Muscle of leg (tissue), 11 donors: Measurements from ENCODE around the gene CD28. TPM values are rescaled to one million over a fixed set of nuclear protein-coding genes. Genes with fewer than 3 reads are reported as not detected.

Experiments used
- DNase-seq: peaks from one replicate; pipeline ENCODE4 v3.0.0; 2013
- H3K27ac ChIP-seq: one replicate; pipeline ENCODE4 v1.5.1; 2013; ENCODE audit warnings: mild to moderate bottlenecking, low read length, control low read depth
- H3K27me3 ChIP-seq: one replicate; pipeline ENCODE4 v1.6.1; 2013; ENCODE audit warnings: low read length; ENCODE audit not compliant: control insufficient read depth, insufficient read depth
- H3K36me3 ChIP-seq: one replicate; pipeline ENCODE4 v1.6.1; 2013; ENCODE audit warnings: low read length; ENCODE audit not compliant: control insufficient read depth, insufficient read depth
- H3K4me1 ChIP-seq: one replicate; pipeline ENCODE4 v1.6.1; 2013; ENCODE audit warnings: low read length; ENCODE audit not compliant: control insufficient read depth, insufficient read depth
- H3K4me3 ChIP-seq: one replicate; pipeline ENCODE4 v1.5.1; 2013; ENCODE audit warnings: low read length, control low read depth
- H3K9me3 ChIP-seq: replicated peaks from 2 replicates; pipeline ENCODE4 v1.6.1; 2013; ENCODE audit warnings: low read depth, low read length; ENCODE audit not compliant: control insufficient read depth
- WGBS: methylation state at CpG from one replicate; pipeline ENCODE4 v1.1.5; 2013; ENCODE audit warnings: missing lambda C conversion rate; ENCODE audit not compliant: insufficient coverage; 5-methylcytosine and 5-hydroxymethylcytosine counted together
- polyA plus RNA-seq, 8 donors: library from polyadenylated mRNA; unstranded; fragments of 120-200 nt; gene quantifications; one replicate each; pipeline versions ENCODE4 v1.2.1 to v1.2.3, GENCODE V29; 2013; ENCODE audit warnings: inconsistent platforms in 1 of 8, low replicate concordance in 1 of 8; ENCODE audit not compliant: insufficient read length in 8 of 8, insufficient read depth in 1 of 8
- total RNA-seq: library from RNA; stranded (reverse); fragments of 120-200 nt; gene quantifications from one replicate; pipeline ENCODE4 v1.2.4, GENCODE V29; 2013

CD28 gene
- total and polyA plus RNA-seq, 9 donors = 2.8 to 5.6 (median 3.8) TPM

DNA sequence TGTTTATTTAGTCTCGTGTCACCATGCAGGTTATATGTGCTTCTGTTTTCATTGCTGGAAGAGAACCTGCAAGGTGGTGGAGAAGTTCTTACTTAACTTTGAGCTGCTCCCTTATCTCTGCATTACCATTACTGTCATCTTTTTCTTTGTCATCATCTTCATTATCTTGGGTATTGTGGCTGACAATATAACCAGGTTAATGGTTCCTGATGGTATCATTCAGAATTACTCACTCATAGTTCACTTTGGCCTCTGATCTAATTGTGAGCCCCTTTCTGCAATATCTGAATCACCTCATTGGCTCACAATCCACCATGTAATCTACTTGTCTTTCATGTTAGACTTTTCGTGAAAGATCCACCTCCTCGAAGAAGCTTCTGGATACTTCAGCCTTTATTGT, 5.0 kb downstream of the CD28 start:
- no peak for DNase-seq
- Histone ChIP-seq H3K4me3 (no peak overlapping the region), H3K36me3 (no peaks in the 10 kb centered on the region), H3K27me3 (no peaks in the 10 kb centered on the region), H3K9me3 (no peaks in the 10 kb centered on the region), H3K27ac (no peak overlapping the region), H3K4me1 (no peaks in the 10 kb centered on the region)
- no CpG with 5 or more reads among the region's 3 CpGs for WGBS

DNA sequence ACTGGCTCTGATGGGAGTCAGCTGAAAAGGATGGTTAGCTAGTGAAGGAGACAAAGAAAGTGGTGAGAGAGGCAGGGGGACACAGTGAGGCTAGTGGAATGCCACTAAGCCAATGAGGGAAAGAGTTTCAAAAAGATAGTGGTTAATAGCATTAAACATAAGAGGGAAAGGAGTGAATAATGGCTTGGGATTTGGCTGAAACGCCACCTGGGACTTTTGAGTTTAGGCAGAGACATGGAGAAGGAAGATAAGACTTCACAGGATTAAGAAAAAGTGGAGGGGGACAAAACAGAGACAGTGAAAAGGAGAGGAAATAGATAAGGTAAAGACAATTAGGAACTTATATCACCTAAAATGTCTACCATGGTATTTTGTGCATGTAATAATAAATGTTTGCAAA, 6.9 kb downstream of the CD28 start:
- H3K9me3 ChIP-seq = no peaks in the 10 kb centered on the region
- H3K27me3 ChIP-seq = no peaks in the 10 kb centered on the region
- no peak for DNase-seq
- no peaks in the 10 kb centered on the region for H3K36me3 ChIP-seq
- no peak overlapping the region for H3K27ac ChIP-seq
- no peaks in the 10 kb centered on the region for H3K4me1 ChIP-seq
- WGBS = 73% methylated on average over 1 of the region's 1 CpG
- no peak overlapping the region for H3K4me3 ChIP-seq

- no peaks in the 10 kb centered on the region for H3K4me1 ChIP-seq
- H3K27me3 ChIP-seq = no peaks in the 10 kb centered on the region
Measured at GRCh38 chr2:203714112-203714511, 7.7 kb downstream of the CD28 start.

GRCh38 chr2:203715744-203716143, 9.3 kb downstream of the CD28 start:
- Histone ChIP-seq H3K4me1 (no peaks in the 10 kb centered on the region), H3K27ac (no peak overlapping the region), H3K36me3 (no peaks in the 10 kb centered on the region), H3K4me3 (no peak overlapping the region), H3K9me3 (no peaks in the 10 kb centered on the region), H3K27me3 (no peaks in the 10 kb centered on the region)
- WGBS = 96% methylated on average over 2 of the region's 2 CpGs
- DNase-seq = no peak

More at GRCh38 chr2:203714112-203714511, 7.7 kb downstream of the CD28 start:
- no peak overlapping the region for H3K4me3 ChIP-seq
- H3K27ac ChIP-seq = no peak overlapping the region
- no peak for DNase-seq
- WGBS = 100% methylated on average over 1 of the region's 3 CpGs
- H3K9me3 ChIP-seq = no peaks in the 10 kb centered on the region
- H3K36me3 ChIP-seq = no peaks in the 10 kb centered on the region

DNA sequence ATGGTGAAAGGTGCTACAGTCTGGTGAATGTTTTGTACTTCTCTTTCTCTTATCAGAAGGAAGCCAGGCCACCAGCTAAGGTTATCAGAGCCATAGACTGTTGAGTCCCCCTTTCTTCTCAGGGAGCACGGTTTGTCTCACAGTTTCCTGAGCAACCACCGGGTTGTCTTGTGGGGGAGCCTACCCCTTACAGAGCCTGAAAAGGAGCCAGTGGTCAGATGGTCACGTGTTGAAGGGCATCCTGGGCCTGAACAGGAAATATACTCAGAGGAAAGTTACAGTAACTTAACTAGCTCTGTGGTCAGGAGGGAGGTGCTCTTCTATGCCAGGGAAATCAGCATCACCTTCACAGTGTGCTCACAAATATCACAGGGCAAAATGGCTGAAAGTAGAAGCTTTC, 11.6 kb downstream of the CD28 start:
- no peak for DNase-seq
- WGBS = no CpG with 5 or more reads among the region's 3 CpGs
- H3K27ac ChIP-seq = no peak overlapping the region

DNA sequence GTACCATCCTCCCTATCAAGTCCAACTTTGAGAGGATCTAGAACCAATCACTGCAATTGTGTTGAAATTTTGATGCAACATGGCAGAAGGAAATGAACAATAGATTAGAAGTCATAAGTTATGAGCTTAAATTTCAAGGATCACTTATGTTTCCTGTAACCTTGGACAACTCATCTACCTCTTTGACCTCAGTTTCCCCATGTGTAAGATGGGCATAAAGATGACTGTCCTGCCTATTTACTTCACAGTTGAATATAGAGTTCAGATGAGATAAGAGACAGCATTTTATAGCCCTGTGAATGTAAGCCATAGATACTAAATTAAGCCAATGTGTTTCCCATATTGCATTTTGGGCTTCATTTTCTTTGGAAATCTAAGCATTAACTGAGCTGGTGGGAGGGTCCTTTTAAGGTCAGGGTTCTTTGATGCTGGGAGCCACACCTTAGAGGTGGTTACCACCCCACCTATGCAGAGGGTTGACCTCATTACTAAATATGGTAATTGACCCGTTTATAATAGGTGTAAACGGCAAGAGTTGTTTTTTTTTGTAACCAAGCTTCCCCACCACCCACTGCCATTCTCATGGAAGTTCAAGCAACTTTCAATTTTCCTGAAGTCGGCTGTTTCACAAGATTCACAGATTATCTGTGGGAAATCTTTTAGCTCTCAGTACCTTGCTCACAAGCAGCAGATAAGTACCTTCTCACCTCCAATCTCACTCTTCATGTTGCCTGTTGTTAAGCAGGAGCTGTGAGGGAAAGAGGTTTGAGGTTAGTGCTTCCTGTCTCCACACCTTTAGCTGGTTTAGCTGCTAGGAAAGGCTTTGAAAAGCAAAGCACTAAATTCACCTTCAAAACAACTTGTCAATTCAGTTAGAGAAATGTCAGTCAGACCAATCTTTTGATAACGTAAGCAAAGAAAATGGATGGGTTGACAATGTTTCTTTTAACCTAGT, 13.3 kb downstream of the CD28 start:
- no peaks in the 10 kb centered on the region for H3K27me3 ChIP-seq
- WGBS = 17% methylated on average over 1 of the region's 4 CpGs
- H3K36me3 ChIP-seq = no peaks in the 10 kb centered on the region
- DNase-seq = no peak
- no peak overlapping the region for H3K27ac ChIP-seq
- H3K9me3 ChIP-seq = no peaks in the 10 kb centered on the region
- H3K4me1 ChIP-seq = peaks cover 2% of the 10 kb centered on the region
- H3K4me3 ChIP-seq = no peak overlapping the region

More for the DNA sequence above, 11.6 kb downstream of the CD28 start:
- no peaks in the 10 kb centered on the region for H3K27me3 ChIP-seq
- H3K36me3 ChIP-seq = no peaks in the 10 kb centered on the region
- H3K9me3 ChIP-seq = no peaks in the 10 kb centered on the region
- H3K4me3 ChIP-seq = no peak overlapping the region
- H3K4me1 ChIP-seq = peaks cover 2% of the 10 kb centered on the region

GRCh38 chr2:203720915-203721672, 14.7 kb downstream of the CD28 start:
- H3K27ac ChIP-seq = no peak overlapping the region
- H3K9me3 ChIP-seq = no peaks in the 10 kb centered on the region
- WGBS = 43% methylated on average over 1 of the region's 6 CpGs
- no peaks in the 10 kb centered on the region for H3K27me3 ChIP-seq
- peaks cover 2% of the 10 kb centered on the region for H3K4me1 ChIP-seq
- DNase-seq = no peak
- H3K36me3 ChIP-seq = no peaks in the 10 kb centered on the region
- no peak overlapping the region for H3K4me3 ChIP-seq

GRCh38 chr2:203721781-203722300, 15.4 kb downstream of the CD28 start:
- Histone ChIP-seq H3K27ac (no peak overlapping the region), H3K4me3 (no peak overlapping the region), H3K36me3 (no peaks in the 10 kb centered on the region), H3K4me1 (peaks cover 2% of the 10 kb centered on the region), H3K27me3 (no peaks in the 10 kb centered on the region), H3K9me3 (no peaks in the 10 kb centered on the region)
- DNase-seq = no peak
- no CpG with 5 or more reads among the region's 3 CpGs for WGBS

- Histone ChIP-seq H3K27ac (no peak overlapping the region), H3K27me3 (no peaks in the 10 kb centered on the region), H3K4me3 (no peak overlapping the region), H3K9me3 (no peaks in the 10 kb centered on the region), H3K4me1 (peaks cover 2% of the 10 kb centered on the region), H3K36me3 (no peaks in the 10 kb centered on the region)
- no peak for DNase-seq
- 90% methylated on average over 1 of the region's 2 CpGs for WGBS
Measured at GRCh38 chr2:203722411-203722810, 16.0 kb downstream of the CD28 start.

- DNase-seq = no peak
- H3K36me3 ChIP-seq = no peaks in the 10 kb centered on the region
- H3K9me3 ChIP-seq = no peaks in the 10 kb centered on the region
- H3K27me3 ChIP-seq = no peaks in the 10 kb centered on the region
- H3K4me3 ChIP-seq = no peak overlapping the region
- no peak overlapping the region for H3K27ac ChIP-seq
- peaks cover 19% of the 10 kb centered on the region for H3K4me1 ChIP-seq
Measured at GRCh38 chr2:203728321-203728720, 21.9 kb downstream of the CD28 start.
